Gastroesophageal sphincter (tissue), 4 donors: ENCODE measurements around the gene RHOV. TPM values are rescaled to one million over a fixed set of nuclear protein-coding genes. Genes with fewer than 3 reads are reported as not detected.

Experiments used
- ATAC-seq: fragments of 150-250 bp; one replicate; pipeline ENCODE4 v1.9.1; 2016; ENCODE audit warnings: mild to moderate bottlenecking, moderate library complexity
- H3K27ac ChIP-seq, 4 donors: fragments of 200-600 bp; sonication (generic) in 3 of 4; 1 replicate in 3 of 4; 2 replicates in 1 of 4; pipeline ENCODE4 v1.5.1; 2016 to 2019
- H3K27me3 ChIP-seq: fragments of 200-600 bp; sonication (generic); one replicate; pipeline ENCODE4 v1.5.1; 2019
- H3K36me3 ChIP-seq, 2 donors: fragments of 200-600 bp; sonication (generic); one replicate each; pipeline ENCODE4 v1.5.1; 2019; ENCODE audit warnings: control low read depth in 1 of 2
- H3K4me1 ChIP-seq, 3 donors: fragments of 200-600 bp; sonication (generic); 1 replicate in 2 of 3; 2 replicates in 1 of 3; pipeline ENCODE4 v1.5.1; 2016 to 2019; ENCODE audit warnings: control low read depth in 2 of 3
- H3K4me3 ChIP-seq, 2 donors: fragments of 200-600 bp; sonication (generic); one replicate each; pipeline ENCODE4 v1.5.1; 2019; ENCODE audit warnings: mild to moderate bottlenecking in 1 of 2, moderate library complexity in 1 of 2
- H3K9me3 ChIP-seq, 3 donors: fragments of 200-600 bp; sonication (generic); one replicate each; pipeline ENCODE4 v1.5.1; 2017 to 2019; ENCODE audit warnings: control low read depth in 2 of 3
- EP300 ChIP-seq: sonication (generic); formaldehyde crosslinking; IDR thresholded peaks from one replicate; pipeline ENCODE4 v1.6.1; 2017; ENCODE audit warnings: antibody characterized with exemption, mild to moderate bottlenecking
- POLR2A ChIP-seq, 2 donors: fragments of 450-650 bp; IDR thresholded peaks; one replicate each; pipeline ENCODE4 v1.6.1; 2017; ENCODE audit warnings: antibody characterized with exemption in 2 of 2, mild to moderate bottlenecking in 2 of 2, moderate library complexity in 1 of 2
- POLR2AphosphoS5 ChIP-seq: sonication (generic); formaldehyde crosslinking; IDR thresholded peaks from one replicate; pipeline ENCODE4 v1.6.1; 2017; ENCODE audit warnings: antibody characterized with exemption
- WGBS, 2 donors: methylation state at CpG; one replicate each; pipeline ENCODE4 v1.1.5; 2018; ENCODE audit warnings: low coverage in 1 of 2; 5-methylcytosine and 5-hydroxymethylcytosine counted together
- total RNA-seq, 4 donors: library from RNA; depleted of rRNA; stranded (reverse); fragments of >200 nt; gene quantifications; one replicate each; pipeline ENCODE4 v1.1.0, GENCODE V29; 2016
- TF ChIP-seq, protein P1 (sequence below), 4 experiments: fragments of 200-600 bp in 2 of 4; fragments of 450-650 bp in 2 of 4; sonication (generic) in 1 of 4; IDR thresholded peaks; one replicate each; pipeline ENCODE4 v1.5.1; 2017 to 2019; ENCODE audit warnings: antibody characterized with exemption in 4 of 4, mild to moderate bottlenecking in 2 of 4, moderate library complexity in 2 of 4

RHOV gene
- total RNA-seq, 4 donors from 2014 or later, result 7.0 TPM; not detected in 3

DNA sequence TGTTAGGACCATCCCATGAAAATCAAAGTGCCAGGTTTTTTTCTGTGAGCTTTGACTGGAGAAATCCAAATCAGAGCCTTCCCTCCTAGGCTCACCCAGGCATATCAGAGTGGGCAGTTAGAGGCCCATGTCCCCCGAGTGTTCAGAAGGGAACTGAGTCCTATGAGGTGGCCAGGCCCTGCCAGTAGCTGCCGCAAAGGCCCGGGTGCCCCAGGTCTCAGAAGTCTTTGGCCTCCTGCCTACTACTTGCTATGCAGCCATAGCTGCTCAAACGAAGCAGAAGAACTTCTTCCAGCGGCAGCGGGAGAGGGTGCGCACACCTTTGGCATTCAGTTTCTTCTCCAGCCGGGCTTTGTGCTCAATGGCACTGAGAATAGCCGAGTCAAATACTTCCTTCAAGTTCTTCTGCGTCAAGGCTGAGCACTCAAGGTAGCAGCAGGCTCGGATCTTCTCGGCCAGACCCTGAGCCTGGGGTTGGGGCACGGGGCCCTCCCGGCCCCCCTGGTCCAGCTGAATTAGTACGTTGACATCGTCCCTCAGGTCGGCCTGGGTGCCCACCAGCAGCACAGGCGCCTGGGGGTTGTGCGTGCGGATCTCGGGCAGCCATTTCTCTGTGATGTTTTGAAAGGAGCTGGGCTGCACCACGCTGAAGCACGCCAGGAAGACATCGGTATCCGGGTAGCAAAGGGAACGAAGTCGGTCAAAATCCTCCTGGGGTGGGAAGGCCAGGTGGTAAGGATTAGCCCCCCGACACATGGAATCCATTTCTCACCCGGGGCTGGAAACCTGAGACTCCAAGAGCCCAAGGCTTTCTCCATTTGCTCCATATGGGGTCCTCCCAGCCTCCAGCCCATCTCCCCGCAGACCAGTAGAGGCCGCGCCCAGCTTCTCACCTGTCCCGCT lies 992 bp downstream of the RHOV start:
- Histone ChIP-seq H3K27ac (no peak overlapping the region), H3K4me1 (peaks cover 0 to 14% (median 9%) of the 10 kb centered on the region in 3 donors), H3K9me3 (no peaks in the 10 kb centered on the region)

GRCh38 chr15:40871749-40872617 lies 2.1 kb downstream of the RHOV start:
- Histone ChIP-seq H3K4me1 (peaks cover 0 to 14% (median 9%) of the 10 kb centered on the region in 3 donors), H3K4me3 (no peak overlapping the region), H3K36me3 (no peaks in the 10 kb centered on the region), H3K27me3 (peaks cover 44% of the 10 kb centered on the region), H3K27ac (no peak overlapping the region), H3K9me3 (no peaks in the 10 kb centered on the region)
- TF ChIP-seq POLR2AphosphoS5, result no peak
- no peak for TF ChIP-seq POLR2A (IDR thresholded peaks at IDR 0.05)
- no peak for TF ChIP-seq EP300
- TF ChIP-seq, protein P1, sequence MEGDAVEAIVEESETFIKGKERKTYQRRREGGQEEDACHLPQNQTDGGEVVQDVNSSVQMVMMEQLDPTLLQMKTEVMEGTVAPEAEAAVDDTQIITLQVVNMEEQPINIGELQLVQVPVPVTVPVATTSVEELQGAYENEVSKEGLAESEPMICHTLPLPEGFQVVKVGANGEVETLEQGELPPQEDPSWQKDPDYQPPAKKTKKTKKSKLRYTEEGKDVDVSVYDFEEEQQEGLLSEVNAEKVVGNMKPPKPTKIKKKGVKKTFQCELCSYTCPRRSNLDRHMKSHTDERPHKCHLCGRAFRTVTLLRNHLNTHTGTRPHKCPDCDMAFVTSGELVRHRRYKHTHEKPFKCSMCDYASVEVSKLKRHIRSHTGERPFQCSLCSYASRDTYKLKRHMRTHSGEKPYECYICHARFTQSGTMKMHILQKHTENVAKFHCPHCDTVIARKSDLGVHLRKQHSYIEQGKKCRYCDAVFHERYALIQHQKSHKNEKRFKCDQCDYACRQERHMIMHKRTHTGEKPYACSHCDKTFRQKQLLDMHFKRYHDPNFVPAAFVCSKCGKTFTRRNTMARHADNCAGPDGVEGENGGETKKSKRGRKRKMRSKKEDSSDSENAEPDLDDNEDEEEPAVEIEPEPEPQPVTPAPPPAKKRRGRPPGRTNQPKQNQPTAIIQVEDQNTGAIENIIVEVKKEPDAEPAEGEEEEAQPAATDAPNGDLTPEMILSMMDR (IDR thresholded peaks at IDR 0.05), result no peak
- 91 to 100% methylated on average over 1 to 7 of the region's 13 CpGs for WGBS, 2 donors
- ATAC-seq, result no peak

More for the DNA sequence above, 992 bp downstream of the RHOV start:
- Histone ChIP-seq H3K4me3 (peak overlapping the region in 1 of 2 donors; percentile 59), H3K36me3 (no peaks in the 10 kb centered on the region), H3K27me3 (peaks cover 44% of the 10 kb centered on the region)
- ATAC-seq, result no peak
- TF ChIP-seq POLR2A (IDR thresholded peaks at IDR 0.05) (no peak), POLR2AphosphoS5 (no peak), EP300 (no peak)
- TF ChIP-seq, protein P1 (IDR thresholded peaks at IDR 0.05), result no peak
- 92 to 94% methylated on average over 7 of the region's 33 CpGs for WGBS, 2 donors

GRCh38 chr15:40870716-40871115 lies 3.3 kb downstream of the RHOV start:
- no peak for ATAC-seq
- H3K27me3 ChIP-seq, result peaks cover 57% of the 10 kb centered on the region
- H3K4me3 ChIP-seq, result no peak overlapping the region
- no peak overlapping the region for H3K27ac ChIP-seq
- H3K36me3 ChIP-seq, result no peaks in the 10 kb centered on the region
- WGBS, 2 donors, result no CpG with 5 or more reads among the region's 1 CpG
- no peaks in the 10 kb centered on the region for H3K9me3 ChIP-seq
- H3K4me1 ChIP-seq, result peaks cover 0 to 14% (median 9%) of the 10 kb centered on the region in 3 donors
- no peak for TF ChIP-seq POLR2A (IDR thresholded peaks at IDR 0.05)
- TF ChIP-seq, protein P1 (IDR thresholded peaks at IDR 0.05), result no peak
- no peak for TF ChIP-seq EP300
- no peak for TF ChIP-seq POLR2AphosphoS5

GRCh38 chr15:40869686-40870085 lies 4.3 kb downstream of the RHOV start:
- ATAC-seq, result no peak
- peaks cover 0 to 14% (median 9%) of the 10 kb centered on the region in 3 donors for H3K4me1 ChIP-seq
- H3K27ac ChIP-seq, result no peak overlapping the region
- peaks cover 67% of the 10 kb centered on the region for H3K27me3 ChIP-seq
- TF ChIP-seq, protein P1 (IDR thresholded peaks at IDR 0.05), result no peak
- no peak for TF ChIP-seq POLR2AphosphoS5
- TF ChIP-seq EP300, result no peak
- no peak for TF ChIP-seq POLR2A (IDR thresholded peaks at IDR 0.05)
- H3K4me3 ChIP-seq, result no peak overlapping the region
- no peaks in the 10 kb centered on the region for H3K9me3 ChIP-seq
- WGBS, 2 donors, result 47 to 80% methylated on average over 2 of the region's 5 CpGs
- no peaks in the 10 kb centered on the region for H3K36me3 ChIP-seq
